H1 (cell line): Measurements from ENCODE around the gene GNG7. TPM values are rescaled to one million over a fixed set of nuclear protein-coding genes. Genes with fewer than 3 reads are reported as not detected.

Experiments
- BACH1 ChIP-seq: IDR thresholded peaks from 2 replicates; pipeline ENCODE4 v1.6.1; 2012; ENCODE audit warnings: low read length, improper control_type of control experiment
- HDAC6 ChIP-seq: IDR thresholded peaks from one replicate; pipeline ENCODE4 v1.7.1; 2012; ENCODE audit warnings: low read depth, mild to moderate bottlenecking, inconsistent platforms, low read length, moderate library complexity
- KDM5A ChIP-seq: fragments of 200-600 bp; IDR thresholded peaks from 2 replicates; pipeline ENCODE4 v1.7.1; 2012; ENCODE audit warnings: mild to moderate bottlenecking, low read length, inconsistent platforms, mixed read lengths
- SRF ChIP-seq: IDR thresholded peaks from 2 replicates; pipeline ENCODE4 v1.6.1; 2011; ENCODE audit warnings: mild to moderate bottlenecking, low read depth, low read length, moderate library complexity
- polyA plus RNA-seq, 7 experiments: library from polyadenylated mRNA; depleted of rRNA in 3 of 7; stranded (reverse) in 5 of 7; unstranded in 2 of 7; fragments of >200 nt in 5 of 7; fragments of 200-250 nt in 2 of 7; gene quantifications; 1 replicate in 5 of 7; 2 replicates in 1 of 7; 4 replicates in 1 of 7; pipeline versions ENCODE4 v1.2.1 to v1.2.3, GENCODE V29; 2011 to 2013; ENCODE audit warnings: missing spikeins in 2 of 7, mixed read lengths in 2 of 7
- total RNA-seq: library from RNA; stranded (reverse); fragmentation: NEBNext Ultra II Directional; extraction: Animal tissue kit (Norgen Biotek cat#: 25700); gene quantifications from 2 replicates; pipeline ENCODE4 v1.2.1, GENCODE V29; 2021

Gene GNG7
- total and polyA plus RNA-seq, 2 of the 8 experiments (the other 6 are each of a cell fraction or from before 2014, with no cell fraction given), result 2.8 to 7.8 TPM

DNA sequence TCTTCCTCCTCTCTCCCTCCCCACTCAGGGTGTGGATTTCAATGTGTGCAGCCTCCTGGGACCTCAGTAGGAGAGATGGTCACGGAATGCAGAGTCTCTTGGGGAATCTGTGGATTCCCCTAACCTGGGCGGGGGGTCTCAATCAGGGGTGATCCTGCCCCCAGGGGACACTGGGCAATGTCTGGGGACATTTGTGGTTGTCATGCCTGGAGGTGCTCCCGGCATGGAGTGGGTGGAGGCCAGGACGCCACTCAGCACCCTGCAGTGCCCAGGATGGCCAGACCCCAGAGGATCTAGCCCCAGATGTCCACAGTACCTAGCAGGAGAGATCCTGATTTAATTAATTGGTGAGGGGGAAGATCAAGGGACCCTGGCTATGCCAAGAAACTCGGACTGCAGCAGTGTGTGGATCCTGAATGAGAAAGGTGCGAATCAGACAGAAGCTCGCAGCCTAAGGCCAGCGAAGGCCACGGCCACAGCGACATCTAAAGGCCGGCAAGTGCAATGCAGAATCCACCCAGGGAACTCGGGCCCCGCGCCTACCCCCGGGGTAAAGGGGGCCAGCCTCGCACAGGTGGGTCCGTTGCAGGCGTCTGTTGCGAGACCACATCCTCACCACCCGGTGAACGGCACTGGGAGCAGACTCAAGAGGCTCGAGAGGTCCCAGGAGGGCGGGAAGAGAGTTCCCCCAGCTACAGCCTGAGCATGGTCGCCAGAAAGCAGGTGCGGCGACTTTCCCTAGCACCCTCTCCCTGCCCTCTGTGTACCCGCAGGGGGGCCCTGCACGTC lies 88.8 kb downstream of the GNG7 start (continued):
- TF ChIP-seq KDM5A, result no peak
- no peak for TF ChIP-seq SRF
- peak; percentile 38; the same call in 1 of the 2 replicates for TF ChIP-seq BACH1
- no peak for TF ChIP-seq HDAC6
